Tibial artery (tissue), 4 donors: ENCODE data around the gene COG4.
A peak's percentile ranks its signal among the peaks of the same experiment; 100 is the strongest.
"Not testable (repeated sequence)": the region's sequence is repeated elsewhere in the genome, so short reads cannot be mapped to it uniquely, and the experiment has no call there.

Source experiments
- DNase-seq, 2 donors: peaks; one replicate each; pipeline ENCODE4 v3.0.0-alpha.2; 2019
- H3K27ac ChIP-seq, 2 donors: fragments of 200-600 bp; sonication (generic) in 1 of 2; 1 replicate in 1 of 2; 2 replicates in 1 of 2; pipeline ENCODE4 v1.5.1; 2018 to 2019; ENCODE audit warnings: mild to moderate bottlenecking in 1 of 2
- H3K27me3 ChIP-seq, 2 donors: fragments of 200-600 bp; sonication (generic) in 1 of 2; one replicate each; pipeline versions ENCODE4 v1.5.1 to v1.6.0; 2016 to 2019
- H3K36me3 ChIP-seq, 3 donors: fragments of 200-600 bp; sonication (generic) in 2 of 3; one replicate each; pipeline ENCODE4 v1.5.1; 2016 to 2019; ENCODE audit warnings: mild to moderate bottlenecking in 2 of 3
- H3K4me1 ChIP-seq, 4 donors: fragments of 200-600 bp; sonication (generic) in 2 of 4; 1 replicate in 3 of 4; 2 replicates in 1 of 4; pipeline ENCODE4 v1.5.1; 2016 to 2019
- H3K4me3 ChIP-seq, 2 donors: fragments of 200-600 bp; sonication (generic) in 1 of 2; 1 replicate in 1 of 2; 2 replicates in 1 of 2; pipeline ENCODE4 v1.5.1; 2018 to 2019; ENCODE audit warnings: mild to moderate bottlenecking in 2 of 2
- H3K9me3 ChIP-seq, 3 donors: fragments of 200-600 bp; sonication (generic) in 1 of 3; one replicate each; pipeline ENCODE4 v1.5.1; 2016 to 2019
- intact Hi-C: fragments of 100-400 bp; cut with DNase I; formaldehyde crosslinking; loops from one replicate; pipeline ENCODE4 v1.15.0; 2023; ENCODE audit warnings: low total_unique reads
- TF ChIP-seq, protein P1 (sequence below), 2 experiments: fragments of 200-600 bp in 1 of 2; fragments of 450-650 bp in 1 of 2; IDR thresholded peaks; one replicate each; pipeline ENCODE4 v1.5.1; 2017 to 2019; ENCODE audit warnings: antibody characterized with exemption in 2 of 2, mild to moderate bottlenecking in 1 of 2, moderate library complexity in 1 of 2

COG4 gene

GRCh38 chr16:70544548-70544947 lies 21.2 kb upstream of the COG4 start:
- no peak for DNase-seq
- TF ChIP-seq, protein P1, sequence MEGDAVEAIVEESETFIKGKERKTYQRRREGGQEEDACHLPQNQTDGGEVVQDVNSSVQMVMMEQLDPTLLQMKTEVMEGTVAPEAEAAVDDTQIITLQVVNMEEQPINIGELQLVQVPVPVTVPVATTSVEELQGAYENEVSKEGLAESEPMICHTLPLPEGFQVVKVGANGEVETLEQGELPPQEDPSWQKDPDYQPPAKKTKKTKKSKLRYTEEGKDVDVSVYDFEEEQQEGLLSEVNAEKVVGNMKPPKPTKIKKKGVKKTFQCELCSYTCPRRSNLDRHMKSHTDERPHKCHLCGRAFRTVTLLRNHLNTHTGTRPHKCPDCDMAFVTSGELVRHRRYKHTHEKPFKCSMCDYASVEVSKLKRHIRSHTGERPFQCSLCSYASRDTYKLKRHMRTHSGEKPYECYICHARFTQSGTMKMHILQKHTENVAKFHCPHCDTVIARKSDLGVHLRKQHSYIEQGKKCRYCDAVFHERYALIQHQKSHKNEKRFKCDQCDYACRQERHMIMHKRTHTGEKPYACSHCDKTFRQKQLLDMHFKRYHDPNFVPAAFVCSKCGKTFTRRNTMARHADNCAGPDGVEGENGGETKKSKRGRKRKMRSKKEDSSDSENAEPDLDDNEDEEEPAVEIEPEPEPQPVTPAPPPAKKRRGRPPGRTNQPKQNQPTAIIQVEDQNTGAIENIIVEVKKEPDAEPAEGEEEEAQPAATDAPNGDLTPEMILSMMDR (IDR thresholded peaks at IDR 0.05) = no peak
- no peaks in the 10 kb centered on the region for H3K4me1 ChIP-seq
- H3K36me3 ChIP-seq = peaks cover 88 to 100% (median 98%) of the 10 kb centered on the region in 3 donors
- H3K27me3 ChIP-seq = no peaks in the 10 kb centered on the region
- intact Hi-C loops = no loop called here
- H3K27ac ChIP-seq = no peak overlapping the region
- H3K9me3 ChIP-seq = no peaks in the 10 kb centered on the region
- H3K4me3 ChIP-seq = no peak overlapping the region

DNA sequence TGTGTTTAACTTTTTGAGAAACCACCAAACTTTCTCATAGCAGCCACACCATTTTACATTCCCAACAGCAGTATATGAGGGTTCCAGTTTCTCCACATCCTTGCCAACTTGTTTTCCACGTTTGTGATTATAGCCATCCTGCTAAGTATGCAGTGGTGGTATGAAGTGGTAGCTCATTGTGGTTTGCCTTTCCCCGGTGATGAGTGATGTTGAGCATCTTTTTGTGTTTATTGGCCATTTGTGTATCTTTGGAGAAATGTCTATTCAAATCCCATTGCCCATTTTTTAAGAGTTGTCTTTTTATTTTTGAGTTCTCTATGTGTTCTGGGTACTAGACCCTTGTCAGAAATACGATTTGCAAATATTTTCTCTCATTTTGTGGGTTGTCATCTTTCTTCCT lies 17.6 kb upstream of the COG4 start:
- TF ChIP-seq, protein P1 (IDR thresholded peaks at IDR 0.05) = no peak
- no peak for DNase-seq
- intact Hi-C loops = no loop called here
- Histone ChIP-seq H3K4me1 (no peaks in the 10 kb centered on the region), H3K9me3 (no peaks in the 10 kb centered on the region), H3K27ac (no peak overlapping the region), H3K36me3 (peaks cover 88 to 100% (median 100%) of the 10 kb centered on the region in 3 donors), H3K4me3 (no peak overlapping the region), H3K27me3 (no peaks in the 10 kb centered on the region)

- no peaks in the 10 kb centered on the region for H3K27me3 ChIP-seq
- TF ChIP-seq, protein P1 (IDR thresholded peaks at IDR 0.05) = no peak
- no peak overlapping the region for H3K27ac ChIP-seq
Measured at GRCh38 chr16:70534971-70535370, 11.6 kb upstream of the COG4 start.

GRCh38 chr16:70529954-70530353 lies 6.6 kb upstream of the COG4 start:
- intact Hi-C loops = loop anchor here (5.0 to 10.0 kb wide), 2 partner anchors 122 to 235 kb away; no protein-coding TSS in a partner anchor
- peaks cover 71 to 83% (median 77%) of the 10 kb centered on the region in 3 donors for H3K36me3 ChIP-seq

More at GRCh38 chr16:70534971-70535370, 11.6 kb upstream of the COG4 start:
- intact Hi-C loops = loop anchor here (5.0 to 10.0 kb wide), 2 partner anchors 117 to 230 kb away; no protein-coding TSS in a partner anchor
- no peak overlapping the region for H3K4me3 ChIP-seq
- no peaks in the 10 kb centered on the region for H3K4me1 ChIP-seq
- peaks cover 94 to 100% (median 98%) of the 10 kb centered on the region in 3 donors for H3K36me3 ChIP-seq
- H3K9me3 ChIP-seq = no peaks in the 10 kb centered on the region
- DNase-seq = no peak

DNA sequence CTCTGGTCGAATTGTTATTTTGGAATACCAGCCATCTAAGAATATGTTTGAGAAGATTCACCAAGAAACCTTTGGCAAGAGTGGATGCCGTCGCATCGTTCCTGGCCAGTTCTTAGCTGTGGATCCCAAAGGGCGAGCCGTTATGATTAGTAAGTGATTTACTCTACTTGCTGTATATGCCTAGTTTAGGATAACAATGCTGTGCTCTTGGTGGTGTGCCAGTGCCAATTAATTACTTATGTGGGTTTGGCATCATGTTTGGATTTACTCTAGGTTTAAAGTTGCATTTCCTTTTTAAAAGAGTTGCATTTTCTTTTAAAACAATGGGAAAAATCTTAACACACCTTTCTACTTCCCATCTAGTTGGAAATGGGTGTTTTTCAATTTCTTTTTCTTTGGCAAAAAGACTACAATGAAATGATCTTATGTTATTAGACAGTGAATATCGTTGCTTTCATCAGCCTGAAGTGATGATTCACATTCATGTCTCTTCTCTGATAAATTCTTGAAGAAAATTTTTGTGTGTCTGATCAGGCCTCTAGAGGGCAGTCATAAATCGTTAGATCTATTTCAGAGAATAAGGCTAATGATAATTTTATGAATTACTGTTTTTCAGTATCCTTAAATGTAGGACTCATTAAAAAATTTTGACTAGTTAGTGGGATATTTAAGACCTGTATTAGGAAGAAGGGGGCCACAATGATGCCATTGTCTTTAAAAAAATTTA lies 5.9 kb upstream of the COG4 start:
- Histone ChIP-seq H3K4me1 (peaks cover 0 to 44% (median 27%) of the 10 kb centered on the region in 4 donors), H3K36me3 (peaks cover 67 to 76% (median 69%) of the 10 kb centered on the region in 3 donors), H3K4me3 (no peak overlapping the region), H3K9me3 (no peaks in the 10 kb centered on the region), H3K27ac (no peak overlapping the region), H3K27me3 (no peaks in the 10 kb centered on the region)
- TF ChIP-seq, protein P1 (IDR thresholded peaks at IDR 0.05) = peak; percentile 48 to 51
- intact Hi-C loops = no loop called here
- no peak for DNase-seq

More at GRCh38 chr16:70529954-70530353, 6.6 kb upstream of the COG4 start:
- peaks cover 0 to 40% (median 23%) of the 10 kb centered on the region in 4 donors for H3K4me1 ChIP-seq
- not testable (repeated sequence) for H3K4me3 ChIP-seq, H3K9me3 ChIP-seq, H3K27me3 ChIP-seq, DNase-seq, H3K27ac ChIP-seq

- Histone ChIP-seq H3K9me3 (no peaks in the 10 kb centered on the region), H3K4me1 (peaks cover 0 to 49% (median 32%) of the 10 kb centered on the region in 4 donors), H3K4me3 (no peak overlapping the region), H3K27ac (no peak overlapping the region), H3K27me3 (no peaks in the 10 kb centered on the region), H3K36me3 (peaks cover 50 to 58% (median 52%) of the 10 kb centered on the region in 3 donors)
- DNase-seq = no peak
- intact Hi-C loops = no loop called here
- TF ChIP-seq, protein P1 (IDR thresholded peaks at IDR 0.05) = no peak
Measured at GRCh38 chr16:70527315-70527996, 4.1 kb upstream of the COG4 start.
